ENCODE results near the gene GPAM.

GRCh38 chr10:112209684-112210131 is 26.1 kb upstream of the GPAM start:
- TF ChIP-seq, protein P1, sequence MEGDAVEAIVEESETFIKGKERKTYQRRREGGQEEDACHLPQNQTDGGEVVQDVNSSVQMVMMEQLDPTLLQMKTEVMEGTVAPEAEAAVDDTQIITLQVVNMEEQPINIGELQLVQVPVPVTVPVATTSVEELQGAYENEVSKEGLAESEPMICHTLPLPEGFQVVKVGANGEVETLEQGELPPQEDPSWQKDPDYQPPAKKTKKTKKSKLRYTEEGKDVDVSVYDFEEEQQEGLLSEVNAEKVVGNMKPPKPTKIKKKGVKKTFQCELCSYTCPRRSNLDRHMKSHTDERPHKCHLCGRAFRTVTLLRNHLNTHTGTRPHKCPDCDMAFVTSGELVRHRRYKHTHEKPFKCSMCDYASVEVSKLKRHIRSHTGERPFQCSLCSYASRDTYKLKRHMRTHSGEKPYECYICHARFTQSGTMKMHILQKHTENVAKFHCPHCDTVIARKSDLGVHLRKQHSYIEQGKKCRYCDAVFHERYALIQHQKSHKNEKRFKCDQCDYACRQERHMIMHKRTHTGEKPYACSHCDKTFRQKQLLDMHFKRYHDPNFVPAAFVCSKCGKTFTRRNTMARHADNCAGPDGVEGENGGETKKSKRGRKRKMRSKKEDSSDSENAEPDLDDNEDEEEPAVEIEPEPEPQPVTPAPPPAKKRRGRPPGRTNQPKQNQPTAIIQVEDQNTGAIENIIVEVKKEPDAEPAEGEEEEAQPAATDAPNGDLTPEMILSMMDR (IDR thresholded peaks at IDR 0.05): no peak
- no peak for TF ChIP-seq POLR2AphosphoS5 (IDR thresholded peaks at IDR 0.05; ENCODE audit: insufficient read depth in 1 of 2, low read depth in 1 of 2)
- no peak for TF ChIP-seq POLR2A (IDR thresholded peaks at IDR 0.05)

Data from vagina (tissue), 2 donors.